PC-3 (cell line): ENCODE results near the gene SLC17A6.

ENCODE experiments used
- EZH2phosphoT487 ChIP-seq: fragments of 300-600 bp; sonication (generic); IDR thresholded peaks from 2 replicates; pipeline ENCODE4 v1.6.1; 2018; ENCODE audit warnings: mild to moderate bottlenecking, antibody characterized with exemption, low read length, borderline replicate concordance
- TF ChIP-seq, protein P1 (sequence below): fragments of 300-600 bp; sonication (generic); conservative IDR thresholded peaks from 2 replicates; pipeline ENCODE4 v1.5.1; 2017; ENCODE audit warnings: antibody characterized with exemption, low read depth, mild to moderate bottlenecking, low read length

- TF ChIP-seq, protein P1, sequence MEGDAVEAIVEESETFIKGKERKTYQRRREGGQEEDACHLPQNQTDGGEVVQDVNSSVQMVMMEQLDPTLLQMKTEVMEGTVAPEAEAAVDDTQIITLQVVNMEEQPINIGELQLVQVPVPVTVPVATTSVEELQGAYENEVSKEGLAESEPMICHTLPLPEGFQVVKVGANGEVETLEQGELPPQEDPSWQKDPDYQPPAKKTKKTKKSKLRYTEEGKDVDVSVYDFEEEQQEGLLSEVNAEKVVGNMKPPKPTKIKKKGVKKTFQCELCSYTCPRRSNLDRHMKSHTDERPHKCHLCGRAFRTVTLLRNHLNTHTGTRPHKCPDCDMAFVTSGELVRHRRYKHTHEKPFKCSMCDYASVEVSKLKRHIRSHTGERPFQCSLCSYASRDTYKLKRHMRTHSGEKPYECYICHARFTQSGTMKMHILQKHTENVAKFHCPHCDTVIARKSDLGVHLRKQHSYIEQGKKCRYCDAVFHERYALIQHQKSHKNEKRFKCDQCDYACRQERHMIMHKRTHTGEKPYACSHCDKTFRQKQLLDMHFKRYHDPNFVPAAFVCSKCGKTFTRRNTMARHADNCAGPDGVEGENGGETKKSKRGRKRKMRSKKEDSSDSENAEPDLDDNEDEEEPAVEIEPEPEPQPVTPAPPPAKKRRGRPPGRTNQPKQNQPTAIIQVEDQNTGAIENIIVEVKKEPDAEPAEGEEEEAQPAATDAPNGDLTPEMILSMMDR: no peak
- no peak for TF ChIP-seq EZH2phosphoT487
Observed at GRCh38 chr11:22343032-22343324, 4.8 kb downstream of the SLC17A6 start.
